Omental fat pad (tissue), 4 donors: ENCODE data around the gene TRAF5. TPM values are rescaled to one million over a fixed set of nuclear protein-coding genes. Genes with fewer than 3 reads are reported as not detected.

Source experiments
- ATAC-seq: fragments of 150-250 bp; one replicate; pipeline ENCODE4 v1.9.1; 2016; ENCODE audit warnings: mild to moderate bottlenecking, moderate library complexity; ENCODE audit not compliant: low FRiP score
- DNase-seq: peaks from one replicate; pipeline ENCODE4 v3.0.0-alpha.2; 2019; ENCODE audit warnings: low spot score
- total RNA-seq, 4 donors: library from RNA; depleted of rRNA; stranded (reverse); fragments of >200 nt; gene quantifications; one replicate each; pipeline ENCODE4 v1.1.0, GENCODE V29; 2016
- TF ChIP-seq, protein P1 (sequence below), 3 donors: fragments of 450-650 bp; IDR thresholded peaks; one replicate each; pipeline ENCODE4 v1.5.1; 2016 to 2017; ENCODE audit warnings: antibody characterized with exemption in 3 of 3, mild to moderate bottlenecking in 3 of 3, moderate library complexity in 2 of 3

Gene TRAF5
- total RNA-seq, 4 donors from 2014 or later: 14.8 to 24.5 (median 18.7) TPM

DNA sequence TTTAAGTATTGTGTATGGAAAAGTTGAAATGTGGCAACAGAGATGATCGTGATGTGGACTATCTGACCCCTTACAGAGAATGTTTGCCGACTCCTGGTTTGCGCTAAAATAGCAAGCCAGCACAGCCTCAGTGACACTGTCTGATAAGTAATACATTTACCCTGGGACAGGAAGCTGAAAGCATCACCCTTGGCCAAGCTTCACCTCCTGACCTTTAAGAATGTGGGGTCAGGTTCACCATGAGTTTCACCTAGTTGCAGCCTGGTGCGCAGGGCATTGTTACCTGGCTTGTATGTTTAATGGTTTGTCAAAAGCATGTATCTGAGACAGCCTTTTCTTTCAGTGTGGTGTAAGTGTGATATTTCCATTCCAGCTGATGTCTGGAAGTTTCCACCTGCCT lies 29.2 kb downstream of the TRAF5 start:
- DNase-seq (no peak), ATAC-seq (no peak)
- TF ChIP-seq, protein P1, sequence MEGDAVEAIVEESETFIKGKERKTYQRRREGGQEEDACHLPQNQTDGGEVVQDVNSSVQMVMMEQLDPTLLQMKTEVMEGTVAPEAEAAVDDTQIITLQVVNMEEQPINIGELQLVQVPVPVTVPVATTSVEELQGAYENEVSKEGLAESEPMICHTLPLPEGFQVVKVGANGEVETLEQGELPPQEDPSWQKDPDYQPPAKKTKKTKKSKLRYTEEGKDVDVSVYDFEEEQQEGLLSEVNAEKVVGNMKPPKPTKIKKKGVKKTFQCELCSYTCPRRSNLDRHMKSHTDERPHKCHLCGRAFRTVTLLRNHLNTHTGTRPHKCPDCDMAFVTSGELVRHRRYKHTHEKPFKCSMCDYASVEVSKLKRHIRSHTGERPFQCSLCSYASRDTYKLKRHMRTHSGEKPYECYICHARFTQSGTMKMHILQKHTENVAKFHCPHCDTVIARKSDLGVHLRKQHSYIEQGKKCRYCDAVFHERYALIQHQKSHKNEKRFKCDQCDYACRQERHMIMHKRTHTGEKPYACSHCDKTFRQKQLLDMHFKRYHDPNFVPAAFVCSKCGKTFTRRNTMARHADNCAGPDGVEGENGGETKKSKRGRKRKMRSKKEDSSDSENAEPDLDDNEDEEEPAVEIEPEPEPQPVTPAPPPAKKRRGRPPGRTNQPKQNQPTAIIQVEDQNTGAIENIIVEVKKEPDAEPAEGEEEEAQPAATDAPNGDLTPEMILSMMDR (IDR thresholded peaks at IDR 0.05): no peak

DNA sequence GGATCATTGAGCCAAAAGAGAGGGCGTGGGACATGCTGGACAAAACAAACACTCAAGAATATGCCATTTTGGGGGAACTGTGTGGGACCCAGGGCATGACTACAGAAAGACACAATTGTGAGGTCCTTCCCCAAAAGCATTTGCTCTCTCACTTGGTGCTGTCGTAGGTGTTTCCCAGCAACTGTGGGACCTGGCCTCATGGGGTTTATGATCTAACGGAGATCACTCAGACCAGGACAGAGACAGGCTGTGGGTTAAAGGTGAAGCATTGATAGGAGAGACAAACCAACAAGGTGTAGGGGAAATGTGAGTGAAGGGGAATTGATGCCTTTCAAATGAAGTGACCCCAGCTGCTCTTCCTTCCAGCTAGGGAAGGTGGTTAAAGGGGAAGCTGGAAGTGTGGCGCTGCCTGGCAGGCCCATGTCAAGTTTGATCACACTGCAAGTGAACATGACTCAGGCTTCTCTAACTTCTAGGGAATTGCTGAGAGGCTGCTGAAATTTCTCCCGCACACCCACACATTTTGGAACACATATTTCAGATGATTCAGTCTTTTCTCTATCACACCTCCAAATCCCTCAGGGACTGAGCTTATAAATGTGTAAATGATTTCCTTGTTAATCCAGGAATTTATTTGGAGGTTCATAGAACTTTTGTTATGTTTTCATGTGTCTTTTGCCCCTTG lies 30.2 kb downstream of the TRAF5 start:
- ATAC-seq (peak; percentile 90), DNase-seq (no peak)
- TF ChIP-seq, protein P1 (IDR thresholded peaks at IDR 0.05): no peak

DNA sequence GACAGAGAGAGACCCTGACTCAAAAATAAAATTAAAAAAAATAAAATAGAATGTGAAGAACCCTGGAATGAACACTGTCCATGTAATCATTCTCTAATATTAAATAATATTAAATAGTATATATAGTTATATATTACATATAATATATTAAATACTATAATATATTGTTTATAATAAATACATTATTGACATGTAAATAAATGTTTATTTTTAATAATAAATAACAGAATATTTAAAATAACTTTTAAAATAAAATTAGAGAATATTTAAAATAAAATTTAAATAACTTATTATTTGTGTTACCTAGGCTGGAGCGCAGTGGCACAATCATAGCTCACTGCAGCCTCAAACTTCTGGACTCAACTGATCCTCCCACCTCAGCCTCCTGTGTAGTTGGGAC lies 32.1 kb downstream of the TRAF5 start:
- DNase-seq (no peak), ATAC-seq (no peak)
- TF ChIP-seq, protein P1 (IDR thresholded peaks at IDR 0.05): no peak

DNA sequence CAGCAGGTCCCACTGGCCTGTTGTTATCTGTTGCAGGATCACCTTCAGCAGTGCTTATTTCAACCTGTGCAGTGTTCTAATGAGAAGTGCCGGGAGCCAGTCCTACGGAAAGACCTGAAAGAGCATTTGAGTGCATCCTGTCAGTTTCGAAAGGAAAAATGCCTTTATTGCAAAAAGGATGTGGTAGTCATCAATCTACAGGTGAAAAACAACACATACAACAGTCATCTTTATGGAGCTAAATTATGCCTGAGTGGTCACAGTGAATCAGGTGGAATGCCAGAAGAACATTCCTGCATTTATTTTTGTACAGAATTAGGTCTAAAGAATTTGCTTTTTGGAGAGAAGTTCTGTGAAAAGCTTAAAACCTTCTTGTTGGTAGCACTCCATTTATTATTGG lies 33.2 kb downstream of the TRAF5 start:
- no peak for ATAC-seq
- TF ChIP-seq, protein P1 (IDR thresholded peaks at IDR 0.05): no peak

DNA sequence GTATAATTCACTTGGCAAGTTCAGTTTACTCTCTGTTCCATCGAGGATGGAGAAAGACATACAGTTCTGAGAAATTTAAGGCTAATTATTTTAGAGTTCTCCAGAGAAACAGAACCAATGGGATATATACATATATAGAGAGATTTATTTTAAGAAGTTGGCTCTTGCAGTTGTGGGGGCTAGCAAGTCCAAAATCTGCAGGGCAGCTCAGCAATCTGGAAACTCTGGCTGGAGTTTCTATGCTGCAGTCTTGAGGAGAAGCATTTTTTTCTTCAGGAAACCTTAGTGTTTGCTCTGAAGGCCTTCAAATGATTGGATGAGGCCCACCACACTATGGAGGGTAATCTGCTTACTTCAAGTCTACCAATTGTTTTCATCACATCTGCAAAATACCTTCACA lies 34.6 kb downstream of the TRAF5 start:
- TF ChIP-seq, protein P1 (IDR thresholded peaks at IDR 0.05): no peak
- ATAC-seq: no peak

More for the DNA sequence above, 33.2 kb downstream of the TRAF5 start:
- no peak for DNase-seq

DNA sequence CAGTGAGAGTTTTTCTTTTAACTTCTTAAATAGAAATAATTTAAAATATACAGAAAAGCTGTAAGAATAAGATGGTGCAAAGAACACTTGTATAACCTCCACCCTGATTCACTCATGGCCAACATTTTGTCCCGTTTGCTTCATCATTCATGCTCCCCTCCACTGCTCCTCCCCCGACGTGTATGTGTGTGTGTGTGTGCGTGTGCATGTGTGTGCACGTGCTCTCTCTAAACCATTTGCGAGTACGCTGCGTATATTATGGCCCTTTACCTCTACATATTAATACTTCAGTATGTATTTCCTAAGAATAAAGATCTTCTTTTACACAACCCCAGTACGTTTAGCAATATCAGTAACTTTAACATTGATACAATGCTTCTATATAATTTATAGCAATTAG lies 43.0 kb downstream of the TRAF5 start:
- TF ChIP-seq, protein P1 (IDR thresholded peaks at IDR 0.05): no peak
- no peak for DNase-seq

More for the DNA sequence above, 34.6 kb downstream of the TRAF5 start:
- DNase-seq: no peak

DNA sequence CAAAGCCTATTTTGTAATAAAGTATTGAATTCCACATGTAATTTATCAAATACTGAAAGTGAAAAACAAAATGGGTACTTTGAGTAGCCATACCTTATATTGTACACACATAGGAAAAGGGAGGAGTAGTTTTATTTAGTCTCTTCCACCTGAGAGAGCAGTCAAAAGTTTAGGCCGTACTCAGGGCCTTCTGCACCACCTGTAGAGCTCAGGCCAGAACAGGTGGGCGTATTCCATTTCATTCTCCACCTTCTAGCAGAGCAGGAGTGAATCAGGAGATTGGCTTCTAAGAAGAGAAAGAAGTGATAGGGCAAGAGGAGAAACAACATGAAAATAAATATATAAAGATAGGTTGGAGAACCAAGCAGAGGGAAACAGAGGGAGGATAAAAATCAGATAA lies 44.0 kb downstream of the TRAF5 start:
- DNase-seq (no peak), ATAC-seq (no peak)
- TF ChIP-seq, protein P1 (IDR thresholded peaks at IDR 0.05): no peak

More for the DNA sequence above, 43.0 kb downstream of the TRAF5 start:
- ATAC-seq: no peak
